Measurements from ENCODE around the gene EEF1AKMT2. TPM values are rescaled to one million over a fixed set of nuclear protein-coding genes. Genes with fewer than 3 reads are reported as not detected.

The EEF1AKMT2 gene
- total RNA-seq, 1 experiment from 2014 or later, result 13.0 TPM

DNA sequence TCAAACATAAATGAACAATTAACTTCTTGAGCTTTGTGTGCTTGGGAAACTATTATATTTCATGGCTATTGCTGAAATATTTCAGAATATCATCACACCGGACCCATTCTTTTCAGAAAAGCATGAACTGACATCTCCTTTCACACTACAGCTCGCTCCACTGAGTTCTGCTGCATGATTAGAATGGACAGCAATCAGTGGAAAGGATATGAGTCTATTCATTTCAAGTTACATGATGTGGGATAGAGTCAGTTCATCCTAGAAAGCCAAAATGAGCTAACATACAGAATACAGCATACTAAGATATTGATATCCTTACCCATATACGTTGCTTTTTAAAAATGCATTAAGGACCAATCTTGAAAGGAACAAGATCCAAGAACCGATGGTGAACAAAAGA, 46.4 kb downstream of the EEF1AKMT2 start:
- CTCF ChIA-PET, result interaction anchor here (0.5 to 1.4 kb wide), 4 partner anchors 204 to 216 kb away, joined by 4 to 9 read pairs (median 6); no protein-coding TSS in a partner anchor
- peaks cover 15% of the 10 kb centered on the region for H3K36me3 Mint-ChIP-seq (ENCODE audit: insufficient read depth, unreplicated experiment)
- no peak for DNase-seq
- H3K9me3 Mint-ChIP-seq (ENCODE audit: low read depth, unreplicated experiment), result no peaks in the 10 kb centered on the region
- no peak overlapping the region for H3K27ac Mint-ChIP-seq (ENCODE audit: unreplicated experiment)
- no TSS peak for BruUV-seq (replicated peaks)
- no peak overlapping the region for H3K4me3 Mint-ChIP-seq (ENCODE audit: low read depth, unreplicated experiment)
- H3K27me3 Mint-ChIP-seq (ENCODE audit: unreplicated experiment), result no peaks in the 10 kb centered on the region
- TF ChIP-seq, protein P1, sequence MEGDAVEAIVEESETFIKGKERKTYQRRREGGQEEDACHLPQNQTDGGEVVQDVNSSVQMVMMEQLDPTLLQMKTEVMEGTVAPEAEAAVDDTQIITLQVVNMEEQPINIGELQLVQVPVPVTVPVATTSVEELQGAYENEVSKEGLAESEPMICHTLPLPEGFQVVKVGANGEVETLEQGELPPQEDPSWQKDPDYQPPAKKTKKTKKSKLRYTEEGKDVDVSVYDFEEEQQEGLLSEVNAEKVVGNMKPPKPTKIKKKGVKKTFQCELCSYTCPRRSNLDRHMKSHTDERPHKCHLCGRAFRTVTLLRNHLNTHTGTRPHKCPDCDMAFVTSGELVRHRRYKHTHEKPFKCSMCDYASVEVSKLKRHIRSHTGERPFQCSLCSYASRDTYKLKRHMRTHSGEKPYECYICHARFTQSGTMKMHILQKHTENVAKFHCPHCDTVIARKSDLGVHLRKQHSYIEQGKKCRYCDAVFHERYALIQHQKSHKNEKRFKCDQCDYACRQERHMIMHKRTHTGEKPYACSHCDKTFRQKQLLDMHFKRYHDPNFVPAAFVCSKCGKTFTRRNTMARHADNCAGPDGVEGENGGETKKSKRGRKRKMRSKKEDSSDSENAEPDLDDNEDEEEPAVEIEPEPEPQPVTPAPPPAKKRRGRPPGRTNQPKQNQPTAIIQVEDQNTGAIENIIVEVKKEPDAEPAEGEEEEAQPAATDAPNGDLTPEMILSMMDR (IDR thresholded peaks at IDR 0.05; ENCODE audit: unreplicated experiment), result no peak
- peaks cover 16% of the 10 kb centered on the region for H3K4me1 Mint-ChIP-seq (ENCODE audit: low read depth, unreplicated experiment)
- intact Hi-C loops (cut with micrococcal nuclease; ENCODE audit: unreplicated experiment), result loop anchor here (10.0 kb wide), 1 partner anchor 130 kb away; no protein-coding TSS in a partner anchor

DNA sequence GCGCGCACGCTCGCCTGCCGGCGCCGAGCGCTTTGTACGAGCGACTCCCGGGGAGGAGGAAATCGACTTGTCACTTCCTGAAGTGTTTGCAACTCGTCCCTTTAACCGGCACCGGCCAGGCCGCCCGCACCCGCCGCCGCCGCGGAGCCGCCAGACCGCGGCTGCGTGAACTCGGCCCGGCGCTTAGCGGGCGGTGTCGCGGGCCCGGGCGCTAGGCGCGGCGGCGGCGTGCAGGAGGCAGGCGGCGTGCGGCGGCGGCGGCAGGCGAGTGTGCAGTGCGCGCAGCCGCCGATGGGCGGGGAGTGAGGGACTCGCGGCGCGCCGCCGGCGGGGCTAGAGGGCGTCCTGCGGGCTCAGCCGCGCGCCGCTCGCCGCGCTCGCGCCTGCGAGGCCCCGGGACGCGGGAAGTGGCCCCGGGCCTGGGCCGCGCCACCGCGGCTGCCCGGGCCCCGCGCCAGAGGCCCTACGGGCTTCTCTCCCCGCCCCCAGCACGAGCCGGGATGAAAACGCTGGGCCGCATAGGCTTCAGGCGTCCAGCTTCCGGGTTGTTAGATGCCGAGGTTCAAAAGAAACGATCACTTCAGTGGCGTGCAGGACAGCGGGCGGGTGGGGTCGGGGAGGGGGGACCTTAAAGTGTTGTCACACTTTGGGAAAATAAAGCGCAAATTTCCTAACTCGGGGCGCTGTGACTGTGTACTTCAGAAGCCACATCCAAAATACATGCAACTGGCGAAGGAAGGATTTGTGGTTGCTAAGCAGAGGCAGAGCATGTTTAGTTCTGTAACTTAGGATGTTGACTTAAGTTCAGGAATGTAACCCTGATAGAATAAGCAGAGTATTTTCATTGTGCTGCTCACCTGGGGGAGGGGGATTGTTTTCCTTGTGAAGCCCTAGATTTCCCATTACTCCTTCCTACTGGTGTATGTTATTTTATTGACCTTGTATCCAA, 47.3 kb downstream of the EEF1AKMT2 start, which contains the start of gene FAM53B:
Gene FAM53B (minus strand): TSS at position 277 of the 949 bp plus-strand sequence. CDS start 37,665 bp downstream, outside the sequence.
- peak within 1 kb of the TSS; percentile 89 for H3K27ac Mint-ChIP-seq (ENCODE audit: unreplicated experiment)
- DNase-seq, result peak; percentile 82

DNA sequence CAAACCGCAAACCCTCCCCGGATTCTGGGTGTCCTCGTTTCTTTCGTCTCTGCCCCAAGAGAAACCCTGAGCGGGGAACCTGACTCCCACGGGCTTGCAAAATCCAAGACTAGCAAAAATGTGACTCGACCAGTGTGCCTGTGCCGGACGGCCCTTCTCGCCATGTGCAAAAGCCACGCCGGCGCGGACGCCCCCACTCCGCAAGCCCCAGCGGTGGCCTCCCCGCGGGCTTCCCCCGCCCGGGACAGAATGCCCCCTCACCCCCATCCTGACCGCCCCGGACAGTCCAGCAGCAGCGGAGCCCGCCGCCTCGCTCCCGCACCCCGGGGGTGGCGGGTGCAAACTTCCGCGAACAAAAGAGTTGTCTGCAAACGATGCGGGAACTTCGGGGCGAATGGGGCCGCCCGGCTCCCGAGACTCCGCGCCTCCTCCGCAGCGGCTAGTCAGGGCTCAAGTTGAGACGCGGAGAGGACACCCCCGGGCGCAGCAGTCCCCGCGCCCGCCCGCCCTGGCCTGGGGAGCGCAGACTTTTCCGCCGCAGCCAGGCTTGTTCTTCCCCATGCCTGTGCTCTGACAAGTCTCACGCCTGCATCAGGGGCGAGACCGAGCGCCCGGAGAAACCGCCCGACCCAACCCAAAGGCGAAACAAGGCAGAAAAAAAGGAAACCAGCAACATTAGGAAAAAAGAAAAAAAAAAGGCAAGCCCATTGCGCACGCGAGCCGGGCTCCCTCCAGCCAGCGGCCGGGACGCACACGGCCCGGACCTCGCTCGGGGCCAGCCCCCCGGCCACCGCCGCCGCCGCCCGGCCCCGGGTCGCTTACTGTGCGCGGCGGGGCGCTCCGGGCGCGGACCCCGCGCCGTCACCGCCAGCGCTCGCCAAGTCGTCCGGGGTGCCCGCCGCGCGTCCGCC, 48.2 kb downstream of the EEF1AKMT2 start:
- peak overlapping the region; percentile 96 for H3K4me3 Mint-ChIP-seq (ENCODE audit: low read depth, unreplicated experiment)
- intact Hi-C loops (cut with micrococcal nuclease; ENCODE audit: unreplicated experiment), result loop anchor here (5.0 to 10.0 kb wide), 2 partner anchors 36 to 129 kb away; no protein-coding TSS in a partner anchor
- TF ChIP-seq, protein P1 (IDR thresholded peaks at IDR 0.05; ENCODE audit: unreplicated experiment), result no peak
- H3K36me3 Mint-ChIP-seq (ENCODE audit: insufficient read depth, unreplicated experiment), result peaks cover 15% of the 10 kb centered on the region
- DNase-seq, result peak; percentile 12
- CTCF ChIA-PET, result interaction anchor here (1.0 kb wide), 1 partner anchor 25 kb away, joined by 4 read pairs; no protein-coding TSS in a partner anchor
- peak overlapping the region; percentile 89 for H3K27ac Mint-ChIP-seq (ENCODE audit: unreplicated experiment)
- no peaks in the 10 kb centered on the region for H3K27me3 Mint-ChIP-seq (ENCODE audit: unreplicated experiment)
- H3K9me3 Mint-ChIP-seq (ENCODE audit: low read depth, unreplicated experiment), result no peaks in the 10 kb centered on the region
- H3K4me1 Mint-ChIP-seq (ENCODE audit: low read depth, unreplicated experiment), result peaks cover 21% of the 10 kb centered on the region
- BruUV-seq (replicated peaks), result no TSS peak

More for the DNA sequence above, 47.3 kb downstream of the EEF1AKMT2 start, which contains the start of gene FAM53B:
- no TSS peak for BruUV-seq (replicated peaks)
- intact Hi-C loops (cut with micrococcal nuclease; ENCODE audit: unreplicated experiment), result loop anchor here (5.0 to 10.0 kb wide), 2 partner anchors 37 to 130 kb away; no protein-coding TSS in a partner anchor
- TF ChIP-seq, protein P1 (IDR thresholded peaks at IDR 0.05; ENCODE audit: unreplicated experiment), result no peak
- CTCF ChIA-PET, result interaction anchor here (0.5 to 1.4 kb wide), 3 partner anchors 203 to 621 kb away, joined by 3 to 9 read pairs (median 6); no protein-coding TSS in a partner anchor
- Mint-ChIP-seq H3K27me3 (ENCODE audit: unreplicated experiment) (no peaks in the 10 kb centered on the region), H3K4me1 (ENCODE audit: low read depth, unreplicated experiment) (peaks cover 21% of the 10 kb centered on the region), H3K4me3 (ENCODE audit: low read depth, unreplicated experiment) (peak within 1 kb of the TSS; percentile 96), H3K9me3 (ENCODE audit: low read depth, unreplicated experiment) (no peaks in the 10 kb centered on the region), H3K36me3 (ENCODE audit: insufficient read depth, unreplicated experiment) (peaks cover 15% of the 10 kb centered on the region)
